Right renal pelvis (tissue), 4 donors: ENCODE results near the gene WNT8A. TPM values are rescaled to one million over a fixed set of nuclear protein-coding genes. Genes with fewer than 3 reads are reported as not detected.

ENCODE experiments used
- DNase-seq, 4 donors: peaks; one replicate each; pipeline ENCODE4 v3.0.0-alpha.2; 2013; ENCODE audit warnings: low read depth in 4 of 4, low spot score in 3 of 4, missing footprints in 1 of 4
- polyA plus RNA-seq, 4 donors: library from polyadenylated mRNA; unstranded; fragments of 120-200 nt; gene quantifications; one replicate each; pipeline ENCODE4 v1.2.1, GENCODE V29; 2013; ENCODE audit not compliant: insufficient read length in 4 of 4

The WNT8A gene
- polyA plus RNA-seq, 4 donors = 0.11 to 0.17 (median 0.14) TPM

DNA sequence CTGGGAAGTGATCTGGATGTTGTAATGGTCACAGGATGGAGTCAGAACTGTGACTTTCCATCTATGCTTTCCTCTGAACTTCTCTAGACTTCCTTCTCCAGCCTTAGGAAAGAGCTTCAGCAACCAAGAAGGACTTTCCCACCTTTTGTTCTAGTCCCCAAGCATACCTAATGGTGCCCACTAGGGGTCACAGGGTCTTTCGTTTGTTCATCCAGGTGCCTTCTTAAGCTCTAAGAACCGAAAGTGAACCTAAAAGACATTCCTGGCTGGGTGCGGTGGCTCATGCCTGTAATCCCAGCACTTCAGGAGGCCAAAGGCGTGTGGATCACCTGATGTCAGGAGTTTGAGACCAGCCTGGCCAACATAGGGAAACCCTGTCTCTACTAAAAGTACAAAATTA lies 1.8 kb upstream of the WNT8A start:
- DNase-seq = no peak

DNA sequence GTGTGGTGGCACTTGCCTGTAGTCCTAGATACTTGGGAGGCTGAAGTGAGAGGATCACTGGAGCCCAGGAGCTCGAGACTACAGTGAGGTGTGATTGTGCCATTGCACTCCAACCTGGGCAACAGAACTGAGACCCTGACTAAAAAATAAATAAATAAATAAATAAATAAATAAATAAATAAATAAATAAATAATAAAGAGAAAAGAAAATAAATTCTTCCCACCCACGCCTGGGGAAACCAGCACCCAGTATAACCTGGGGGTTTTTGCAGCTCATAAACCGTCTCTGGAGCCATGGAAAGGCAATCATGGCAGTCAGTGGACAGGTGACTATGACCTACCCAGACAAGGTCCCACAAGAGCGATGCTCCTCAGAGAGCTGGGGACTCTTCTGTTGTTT lies 7.9 kb downstream of the WNT8A start:
- DNase-seq = no peak

DNA sequence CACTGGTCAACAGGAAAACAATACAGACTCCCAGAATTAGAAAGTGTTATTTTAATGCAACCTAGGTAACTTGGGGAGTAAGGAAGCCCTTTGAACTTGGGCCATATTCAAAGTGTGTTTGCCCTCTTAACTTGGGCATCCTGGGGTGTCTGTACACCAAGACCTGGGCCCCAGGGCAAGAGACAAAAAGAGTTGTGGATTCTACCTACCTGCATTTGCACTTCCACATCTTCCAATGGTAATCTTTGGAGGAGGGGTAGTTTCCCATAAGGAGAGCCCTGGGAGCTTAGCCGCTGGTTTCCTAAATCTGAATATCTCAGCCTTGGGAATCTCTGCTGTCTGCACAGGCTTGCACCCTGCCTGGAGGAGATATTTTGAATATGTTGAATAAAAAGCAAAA lies 8.5 kb downstream of the WNT8A start:
- no peak for DNase-seq

DNA sequence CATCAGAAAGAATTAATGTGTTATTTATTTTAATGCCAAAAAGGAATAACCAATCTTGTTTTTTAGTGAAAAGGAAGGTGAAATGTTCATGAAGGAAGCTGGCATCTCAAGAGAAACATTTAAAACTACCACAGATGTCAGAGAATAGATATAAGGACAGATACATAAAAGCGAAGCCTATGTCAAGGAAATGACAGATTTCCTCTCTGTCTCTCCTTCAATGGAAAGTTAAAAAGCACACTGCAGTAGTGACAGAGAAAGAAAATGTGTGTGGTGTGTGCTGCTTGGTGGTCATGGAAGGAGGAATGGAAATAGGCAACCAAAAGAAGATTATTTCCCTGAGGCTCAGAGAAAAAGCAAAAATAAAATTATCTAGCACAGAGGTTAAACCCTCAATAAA lies 9.2 kb downstream of the WNT8A start:
- DNase-seq = no peak

DNA sequence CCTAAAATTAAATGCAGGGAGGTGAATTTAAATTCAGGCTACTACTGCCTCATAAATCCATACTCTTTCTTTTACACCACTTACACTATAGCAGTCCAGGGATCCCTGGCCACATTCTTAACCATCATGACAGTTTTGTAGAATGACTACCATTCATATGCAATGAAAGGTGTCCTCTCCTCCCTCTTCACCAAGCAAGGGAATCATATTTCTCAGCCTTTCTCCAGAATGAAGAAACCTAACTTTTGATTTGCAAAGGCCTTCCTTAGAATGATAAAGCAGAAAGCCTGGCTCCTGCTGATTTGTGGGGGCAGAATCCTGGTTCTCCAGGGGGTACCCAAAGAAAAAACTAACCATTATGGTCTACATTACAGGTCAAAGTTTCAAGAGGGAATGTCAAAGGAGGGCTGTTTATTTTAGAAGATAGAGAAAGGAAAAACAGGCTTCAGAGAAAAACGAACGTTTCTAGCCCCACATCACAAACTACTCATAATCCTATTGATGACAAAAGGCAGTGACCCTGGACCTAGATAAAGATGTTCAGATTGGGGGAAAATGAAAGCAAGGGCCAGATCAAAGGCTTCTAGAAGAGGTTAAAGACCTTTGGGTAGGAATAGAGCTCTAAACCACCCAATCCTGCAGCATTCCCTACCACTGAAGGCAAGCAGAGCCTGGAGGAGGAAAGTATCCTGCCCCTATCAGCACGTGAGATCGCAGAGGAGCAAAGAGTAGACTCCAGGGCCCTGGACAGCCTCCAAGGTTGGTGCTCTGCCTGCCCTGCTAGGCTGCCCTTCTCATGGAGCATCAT lies 11.5 kb downstream of the WNT8A start:
- DNase-seq = no peak

DNA sequence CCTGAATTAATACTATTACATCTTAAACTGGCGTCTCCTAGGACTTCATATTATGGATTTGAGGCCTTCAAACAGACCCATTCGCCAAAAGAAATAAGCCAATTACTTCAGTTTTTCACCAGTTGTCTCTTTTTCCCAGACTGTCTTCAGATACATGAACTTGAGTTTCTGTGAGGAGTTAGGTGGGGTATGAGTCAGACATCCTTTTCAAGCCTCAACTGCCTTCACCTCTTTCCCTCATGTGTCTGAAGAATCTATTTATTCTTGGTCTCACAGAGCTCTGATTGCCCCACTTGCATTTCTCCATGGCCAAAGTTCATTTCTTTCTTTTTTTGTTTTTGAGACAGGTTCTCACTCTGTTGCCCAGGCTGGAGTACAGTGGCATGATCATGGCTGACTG lies 12.5 kb downstream of the WNT8A start:
- DNase-seq = no peak

DNA sequence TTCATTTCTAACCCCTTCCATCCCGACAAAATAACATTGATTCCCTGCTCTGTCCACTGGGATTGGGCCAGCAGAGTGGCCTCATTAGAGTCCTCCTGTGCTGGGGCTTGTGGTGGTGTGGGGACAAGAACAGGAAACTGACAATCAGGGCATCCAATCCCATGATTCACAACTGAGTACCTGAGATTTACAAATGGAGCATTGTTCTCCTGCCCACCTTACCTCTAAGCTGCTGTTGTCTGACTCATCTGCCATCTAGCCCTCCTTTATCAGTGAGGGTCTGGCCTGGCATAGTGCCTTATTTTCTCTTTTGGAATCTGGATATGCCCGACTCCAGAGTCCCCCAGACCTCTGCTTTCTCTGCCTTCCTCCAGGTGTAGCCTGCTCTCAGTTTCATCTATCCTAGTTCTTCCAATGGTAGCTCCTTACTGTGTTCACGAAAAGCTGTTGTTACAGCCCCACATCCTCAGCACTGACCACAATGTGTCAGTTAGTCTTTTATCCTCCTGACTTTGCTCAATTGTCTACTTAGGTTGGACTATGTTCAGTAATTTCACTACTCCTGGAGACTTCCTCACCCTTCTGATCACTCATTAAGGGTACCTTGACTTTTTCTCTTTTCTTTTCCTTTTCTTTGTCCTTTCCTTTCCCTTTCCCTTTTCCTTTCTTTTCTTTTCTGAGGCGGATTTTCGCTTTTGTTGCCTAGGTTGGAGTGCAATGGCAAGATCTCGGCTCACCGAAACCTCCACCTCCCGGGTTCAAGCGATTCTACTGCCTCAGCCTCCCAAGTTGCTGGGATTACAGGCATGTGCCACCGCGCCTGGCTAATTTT lies 13.4 kb downstream of the WNT8A start:
- no peak for DNase-seq

DNA sequence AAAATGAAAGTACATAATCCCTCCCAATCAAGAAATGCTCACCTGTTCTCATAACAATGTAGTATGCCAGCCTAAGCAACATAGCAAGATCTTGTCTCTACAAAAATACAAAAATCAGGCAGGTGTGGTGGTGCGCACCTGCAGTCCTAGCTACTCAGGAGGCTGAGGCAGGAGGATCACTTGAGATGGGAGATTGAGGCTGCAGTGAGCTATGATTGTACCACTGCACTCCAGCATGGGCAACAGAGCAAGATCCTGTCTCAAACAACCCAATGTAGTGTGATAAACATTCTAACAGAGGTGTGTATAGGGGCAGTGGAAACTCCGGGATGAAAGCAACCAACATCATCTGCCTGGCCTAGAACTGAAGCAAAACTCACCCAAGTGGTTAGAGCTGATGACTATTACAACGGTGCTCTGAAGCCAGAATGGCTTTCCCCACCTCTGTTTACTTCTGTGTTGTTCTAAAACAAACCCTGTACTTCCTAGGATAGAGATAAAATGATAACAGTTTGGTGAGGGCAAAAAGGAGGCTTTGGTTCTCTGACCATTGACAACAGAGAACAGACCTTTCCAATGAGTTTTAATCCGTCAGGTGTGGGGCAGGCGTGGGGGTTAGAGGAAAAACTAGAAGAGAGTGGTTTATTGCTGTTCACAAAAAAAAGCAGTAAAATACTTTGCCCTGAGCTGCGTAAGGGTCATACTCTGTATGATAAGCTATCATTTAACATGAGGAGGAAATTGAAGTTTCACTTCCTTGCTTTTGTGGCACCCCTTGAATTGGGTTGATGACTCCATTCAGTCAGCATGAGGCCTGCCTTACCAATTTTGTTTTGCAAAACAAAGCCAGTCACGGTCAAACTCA lies 18.9 kb downstream of the WNT8A start:
- DNase-seq = no peak

DNA sequence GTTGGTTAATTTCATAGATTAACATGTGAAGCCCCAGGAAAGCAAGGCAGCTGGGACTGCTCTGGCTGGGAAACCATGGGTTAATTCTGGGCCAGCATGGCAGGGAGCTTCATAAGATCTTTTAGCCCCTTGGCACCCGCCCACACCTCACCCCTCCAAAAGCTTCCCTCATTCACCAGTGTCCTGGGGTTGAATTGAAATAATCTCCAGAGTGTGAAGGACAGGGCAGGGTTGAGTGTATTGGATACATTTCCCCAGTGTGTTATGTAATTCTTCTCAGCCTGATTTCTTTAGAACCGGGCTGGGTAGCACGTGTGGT lies 19.4 kb downstream of the WNT8A start:
- no peak for DNase-seq

DNA sequence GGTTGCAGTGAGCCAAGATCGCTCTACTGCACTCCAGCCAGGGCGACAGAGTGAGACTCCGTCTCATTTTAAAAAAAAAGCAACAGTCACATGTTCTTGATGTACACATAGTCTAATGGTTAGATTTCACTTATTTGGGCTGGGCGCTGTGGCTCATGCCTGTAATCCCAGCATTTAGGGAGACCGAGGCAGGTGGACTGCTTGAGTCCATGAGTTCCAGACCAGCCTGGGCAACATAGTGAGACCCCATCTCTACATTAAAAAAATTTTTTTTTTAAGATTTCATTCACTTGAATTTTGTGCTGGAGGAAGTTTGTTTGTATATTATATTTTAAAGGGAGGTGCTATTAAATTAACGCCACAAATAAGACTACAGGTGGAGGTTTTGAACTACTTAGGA lies 21.9 kb downstream of the WNT8A start:
- DNase-seq = no peak

DNA sequence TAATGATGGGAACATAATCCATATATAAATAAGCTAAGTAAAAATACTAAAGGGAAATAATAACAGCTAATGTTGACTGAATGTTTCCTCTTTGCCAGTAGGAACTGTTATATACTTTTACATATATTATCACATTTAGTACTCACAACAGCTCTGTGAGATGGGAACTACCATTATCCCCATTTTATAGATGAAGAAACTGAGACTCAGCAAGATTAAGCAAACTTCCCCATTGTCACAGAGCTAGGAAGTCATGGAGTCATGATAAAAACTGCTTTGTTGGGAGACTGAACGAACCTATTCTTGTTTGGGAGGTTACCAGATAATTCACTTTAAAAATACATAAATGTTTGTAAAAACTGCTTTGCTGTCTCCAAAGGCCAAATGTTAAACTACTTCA lies 23.4 kb downstream of the WNT8A start:
- no peak for DNase-seq

DNA sequence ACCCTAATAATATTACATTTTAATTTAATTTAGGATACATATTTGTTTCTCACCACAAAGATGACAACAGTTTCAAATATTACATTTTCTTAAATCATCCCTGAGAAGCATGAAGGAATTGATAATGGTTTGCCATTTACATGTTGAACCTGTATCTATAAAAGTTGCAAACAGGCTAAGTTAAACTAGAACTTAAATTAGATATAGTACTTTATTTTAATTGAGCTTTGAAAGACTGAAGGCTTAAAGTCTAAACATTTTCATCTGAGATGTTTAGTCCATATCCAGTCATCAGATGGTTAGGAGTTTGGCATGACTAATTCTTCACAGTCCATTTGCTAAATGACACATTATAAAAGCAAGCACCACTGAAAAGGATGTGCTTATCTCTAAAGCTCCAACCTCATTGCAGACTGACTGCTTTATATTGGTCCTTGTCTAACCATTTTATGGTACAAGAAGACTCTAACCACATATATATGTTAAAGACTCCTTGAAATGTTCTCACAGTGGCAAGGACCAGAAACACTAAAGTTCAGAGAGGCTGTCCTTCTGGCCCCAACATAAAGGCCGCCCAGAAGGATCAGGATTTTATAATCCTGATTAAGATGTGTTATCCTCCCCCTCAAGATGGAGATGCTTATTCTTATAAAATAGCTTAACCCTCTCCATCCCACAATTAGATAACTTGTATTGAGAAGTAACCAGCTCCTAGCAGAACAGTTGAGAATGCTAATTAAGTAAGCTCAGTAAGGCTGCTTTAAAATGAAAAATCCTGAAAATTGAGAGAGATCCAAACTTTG lies 25.8 kb downstream of the WNT8A start:
- DNase-seq = no peak

DNA sequence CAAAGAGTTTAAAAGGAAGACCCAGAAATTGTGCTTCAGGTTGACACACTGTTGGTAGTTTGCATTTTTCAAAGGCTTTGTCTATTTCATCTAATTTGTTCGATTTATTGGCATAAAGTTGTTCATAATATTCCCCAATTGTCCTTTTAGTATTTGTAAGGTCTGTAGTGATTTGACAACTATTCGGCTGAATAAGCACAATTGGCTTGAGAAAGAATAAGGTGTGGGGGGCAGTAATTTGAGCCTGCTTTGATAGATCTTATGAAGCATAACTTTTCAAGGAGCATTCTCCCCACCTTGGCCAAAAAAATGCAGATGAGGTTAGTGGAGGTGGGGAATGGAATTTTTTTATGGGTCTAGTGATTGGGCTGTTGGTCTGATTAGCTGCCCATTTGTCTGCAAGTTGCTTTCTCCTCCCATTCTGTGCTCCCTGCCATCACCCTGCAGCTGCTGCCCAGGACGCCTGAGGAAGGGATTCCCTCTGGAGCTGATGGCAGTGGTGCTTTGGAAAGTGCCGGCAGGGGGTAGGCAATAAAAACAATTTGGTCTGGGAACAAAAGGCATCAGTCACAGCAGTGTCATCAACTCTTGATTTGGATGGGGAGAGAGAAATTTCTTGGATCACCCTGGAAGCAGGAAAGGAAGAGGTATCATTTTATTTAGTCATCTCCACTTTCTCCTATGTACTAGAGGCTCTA lies 26.6 kb downstream of the WNT8A start:
- no peak for DNase-seq

DNA sequence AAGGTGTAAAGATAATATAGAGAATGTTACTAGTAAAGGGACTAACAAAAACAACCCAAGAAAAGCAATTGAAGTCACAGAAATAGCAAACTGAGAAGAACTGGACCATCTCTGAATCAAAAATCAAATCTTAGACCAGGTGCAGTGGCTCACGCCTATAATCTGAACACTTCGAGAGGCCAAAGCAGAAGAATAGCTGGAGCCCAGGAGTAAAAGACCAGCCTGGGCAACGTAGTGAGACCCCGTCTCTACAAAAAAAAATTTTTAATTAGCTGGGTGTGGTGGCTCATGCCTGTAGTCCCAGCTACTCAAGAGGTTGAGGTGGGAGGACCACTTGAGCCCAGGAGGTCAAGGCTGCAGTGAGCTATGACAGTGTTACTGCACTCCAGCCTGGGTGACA lies 27.3 kb downstream of the WNT8A start:
- no peak for DNase-seq

DNA sequence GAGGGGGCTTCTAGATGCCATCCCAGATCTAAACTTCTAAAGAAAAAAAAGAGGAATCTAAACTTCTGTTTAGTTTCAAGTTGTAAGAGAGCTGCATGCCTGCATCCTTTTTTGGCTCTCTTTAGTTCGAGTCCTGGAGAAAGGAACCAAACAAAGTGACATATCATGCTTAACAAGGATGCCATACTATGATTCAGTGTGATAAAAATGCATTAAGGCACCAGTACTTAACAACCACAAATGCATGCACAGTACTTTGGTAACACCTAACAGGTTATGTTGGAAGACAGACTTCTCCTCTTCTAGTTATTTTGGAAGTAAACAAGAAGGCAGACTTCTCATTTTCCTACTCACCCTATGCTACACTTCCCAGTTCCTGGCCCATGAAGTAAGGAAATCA lies 28.1 kb downstream of the WNT8A start:
- DNase-seq = no peak

DNA sequence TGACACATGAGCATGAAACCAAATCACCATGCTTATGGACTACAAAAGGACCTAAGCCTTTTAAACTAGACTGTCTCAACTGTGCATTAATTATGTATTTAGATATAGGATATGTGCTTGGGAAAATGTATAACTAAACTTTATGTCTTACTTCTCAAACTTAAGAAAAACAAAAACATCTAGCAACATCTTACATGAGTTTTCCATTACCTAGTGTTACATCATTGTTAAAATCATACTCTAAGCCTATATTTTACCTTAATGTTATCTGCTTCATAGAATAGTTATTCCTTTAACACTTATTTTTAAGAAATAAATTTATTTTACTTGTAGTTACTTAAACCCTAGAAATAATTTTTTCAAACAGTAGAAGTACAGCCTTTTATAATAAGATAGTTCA lies 31.4 kb downstream of the WNT8A start:
- no peak for DNase-seq

DNA sequence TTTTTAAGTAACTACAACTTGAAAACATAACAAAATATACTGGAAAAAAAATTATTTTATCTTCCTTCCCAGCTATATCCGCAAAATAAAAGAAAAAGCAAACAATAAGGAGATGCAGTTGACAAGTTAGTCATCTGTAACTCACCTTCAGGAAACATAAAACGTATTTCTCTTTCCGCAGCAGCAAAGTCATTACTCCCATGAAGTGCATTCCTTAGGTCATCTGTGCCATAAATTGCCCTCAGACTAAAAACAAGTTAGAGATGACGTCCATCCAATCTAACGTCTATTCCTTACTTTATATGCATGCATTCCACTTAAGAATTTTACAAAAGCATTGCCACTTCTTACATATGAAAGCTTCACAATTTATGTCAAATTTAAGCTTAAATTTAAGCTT lies 44.5 kb downstream of the WNT8A start:
- DNase-seq = no peak

DNA sequence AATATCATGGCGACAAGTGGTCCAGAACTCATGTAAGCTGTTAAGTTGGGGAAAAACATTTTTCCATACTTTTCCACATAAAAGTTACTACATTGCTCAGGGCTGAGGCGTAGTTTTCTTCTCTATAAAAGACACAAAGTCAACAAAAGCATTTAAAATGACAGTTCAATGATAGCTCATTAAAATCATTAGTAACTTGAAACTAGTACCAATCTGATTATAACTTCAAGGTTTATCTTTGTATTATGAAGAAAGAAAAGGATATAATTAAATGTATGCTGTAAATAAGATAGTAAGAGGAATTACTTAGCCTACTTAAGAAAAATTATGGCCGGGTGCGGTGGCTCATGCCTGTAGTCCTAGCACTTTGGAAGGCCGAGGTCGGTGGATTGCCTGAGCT lies 45.5 kb downstream of the WNT8A start:
- DNase-seq = no peak

DNA sequence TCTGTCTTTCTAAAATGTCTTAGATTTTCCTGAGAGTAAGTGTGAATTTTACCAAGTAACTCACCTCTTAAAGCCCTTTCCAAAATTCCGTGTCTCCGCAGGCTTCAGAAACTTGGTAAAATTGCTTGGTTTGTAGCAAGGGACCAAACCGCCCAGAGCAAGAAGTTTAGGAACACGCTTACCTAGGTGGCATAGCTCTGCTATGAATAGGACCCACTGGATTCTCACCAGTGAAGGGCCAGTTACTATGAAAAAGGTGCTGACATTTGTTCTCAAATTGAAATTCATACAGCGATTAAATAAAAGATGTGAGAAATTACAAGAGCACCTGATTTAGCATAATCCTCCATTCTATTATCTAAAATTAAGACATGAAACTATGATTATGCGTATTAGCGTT lies 48.7 kb downstream of the WNT8A start:
- no peak for DNase-seq
